PFSK-1 (cell line): ENCODE measurements around the gene RANBP2.

Experiments used
- POLR2AphosphoS5 ChIP-seq: IDR thresholded peaks from 2 replicates; pipeline ENCODE4 v1.6.1; 2012; ENCODE audit warnings: low read depth, mild to moderate bottlenecking, control low read depth, low read length, moderate library complexity
- TAF1 ChIP-seq: IDR thresholded peaks from 2 replicates; pipeline ENCODE4 v1.6.1; 2012; ENCODE audit warnings: low read length, control low read depth, borderline replicate concordance; ENCODE audit not compliant: insufficient read depth

- TF ChIP-seq POLR2AphosphoS5, result no peak
- TF ChIP-seq TAF1, result no peak
These were observed 14.4 kb upstream of the RANBP2 start for GRCh38 chr2:108704871-108705270.
